Measurements from ENCODE around the gene EPB41L2. TPM values are rescaled to one million over a fixed set of nuclear protein-coding genes. Genes with fewer than 3 reads are reported as not detected.
"Not testable (repeated sequence)": the region's sequence is repeated elsewhere in the genome, so short reads cannot be mapped to it uniquely, and the experiment has no call there.

EPB41L2 gene
- total RNA-seq, 1 donor from 2014 or later = 30.8 TPM

DNA sequence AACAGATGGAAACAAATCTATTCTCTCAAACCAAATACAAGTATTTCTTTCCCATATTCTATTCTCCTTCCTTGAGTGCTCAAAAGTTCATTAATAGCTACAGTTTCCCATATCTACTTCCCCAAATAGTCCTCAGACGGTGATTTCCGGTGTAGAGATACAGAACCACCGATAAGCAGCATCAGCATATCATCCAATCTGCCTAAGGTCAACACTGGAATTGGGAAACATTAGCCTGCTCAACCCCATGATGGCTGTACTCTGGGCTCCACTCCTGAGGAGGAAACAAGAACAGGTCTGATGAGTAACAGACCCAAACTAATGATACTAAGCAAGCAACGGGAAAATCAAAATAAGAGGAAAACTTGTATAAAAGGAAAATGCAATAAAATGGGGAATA, 115.6 kb downstream of the EPB41L2 start:
- intact Hi-C loops (cut with micrococcal nuclease) = no loop called here

DNA sequence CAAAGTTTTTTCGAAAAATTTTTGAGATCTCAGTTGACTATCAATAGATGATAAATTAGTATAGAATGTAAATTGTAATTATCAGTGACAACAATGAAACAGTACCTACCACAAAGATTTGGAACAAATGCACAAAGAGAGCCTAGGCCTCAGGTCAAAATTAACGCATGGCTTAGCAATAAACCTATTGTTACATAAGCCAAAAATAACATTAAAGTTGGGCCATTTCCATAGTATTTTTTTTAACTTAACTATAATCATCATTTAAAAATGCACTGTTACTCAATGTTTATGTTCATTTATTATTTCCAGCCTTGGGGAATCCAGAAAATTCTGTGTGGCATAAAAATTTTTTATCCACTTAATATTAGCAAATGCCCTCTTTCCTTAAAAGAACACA, 117.0 kb downstream of the EPB41L2 start:
- intact Hi-C loops (cut with micrococcal nuclease) = no loop called here

DNA sequence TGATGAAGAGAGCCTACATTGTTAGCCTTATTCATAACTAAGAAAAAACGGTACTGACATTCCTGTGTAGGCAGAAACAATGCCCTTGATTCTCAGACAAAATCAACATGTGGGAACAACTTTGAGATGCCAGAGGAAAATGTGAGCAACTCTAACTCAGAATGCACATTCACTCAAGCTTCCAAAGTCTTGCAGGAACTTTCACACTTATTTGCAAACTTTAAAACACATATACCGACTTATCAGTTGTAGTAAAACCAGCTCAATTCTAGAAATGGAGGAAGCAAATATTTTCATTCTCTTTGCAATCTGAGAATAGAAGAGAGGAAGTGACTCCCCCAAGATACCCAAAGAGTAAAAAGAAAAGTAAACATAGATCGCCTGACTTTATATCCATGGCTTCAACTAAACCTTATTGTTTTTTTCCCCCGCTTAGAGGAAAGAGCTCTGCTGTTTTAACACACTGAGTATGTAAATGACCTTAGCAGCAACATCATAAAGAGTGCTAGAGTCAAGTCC, 117.6 kb downstream of the EPB41L2 start:
- intact Hi-C loops (cut with micrococcal nuclease) = no loop called here

DNA sequence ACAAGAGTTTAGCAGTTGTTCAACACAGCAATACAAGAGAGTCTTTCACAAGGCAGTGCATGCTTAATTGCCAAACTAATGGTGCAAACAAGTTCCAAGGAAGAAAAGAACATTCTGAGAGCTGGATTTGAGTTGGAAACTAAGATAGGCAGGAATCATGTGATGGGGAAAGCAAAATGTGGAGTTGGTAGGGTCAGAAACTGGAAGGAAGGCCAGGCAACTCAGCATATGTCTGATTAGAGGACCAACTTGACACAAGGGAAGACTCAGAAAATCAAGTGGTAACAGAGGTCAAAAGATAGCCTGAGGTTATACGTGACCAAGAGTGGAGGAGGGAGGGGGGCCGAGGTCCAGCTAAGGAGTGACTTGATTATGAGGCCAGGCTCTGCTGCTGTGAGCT, 118.6 kb downstream of the EPB41L2 start:
- intact Hi-C loops (cut with micrococcal nuclease) = no loop called here

- intact Hi-C loops (cut with micrococcal nuclease) = no loop called here
Observed at GRCh38 chr6:130943738-130944137, 119.3 kb downstream of the EPB41L2 start.

DNA sequence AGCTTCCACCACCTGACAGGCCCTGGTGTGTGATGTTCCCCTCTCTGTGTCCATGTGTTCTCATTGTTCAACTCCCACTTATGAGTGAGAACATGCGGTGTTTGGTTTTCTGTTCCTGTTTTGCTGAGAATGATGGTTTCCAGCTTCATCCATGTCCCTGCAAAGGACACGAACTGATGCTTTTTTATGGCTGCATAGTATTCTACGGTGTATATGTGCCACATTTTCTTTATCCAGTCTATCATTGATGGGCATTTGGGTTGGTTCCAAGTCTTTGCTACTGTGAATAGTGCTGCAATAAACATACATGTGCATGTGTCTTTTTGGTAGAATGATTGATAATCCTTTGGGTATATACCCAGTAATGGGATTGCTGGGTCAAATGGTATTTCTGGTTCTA, 120.3 kb downstream of the EPB41L2 start:
- intact Hi-C loops (cut with micrococcal nuclease) = not testable (repeated sequence)

GRCh38 chr6:130937942-130938604, 125.0 kb downstream of the EPB41L2 start:
- intact Hi-C loops (cut with micrococcal nuclease) = no loop called here

DNA sequence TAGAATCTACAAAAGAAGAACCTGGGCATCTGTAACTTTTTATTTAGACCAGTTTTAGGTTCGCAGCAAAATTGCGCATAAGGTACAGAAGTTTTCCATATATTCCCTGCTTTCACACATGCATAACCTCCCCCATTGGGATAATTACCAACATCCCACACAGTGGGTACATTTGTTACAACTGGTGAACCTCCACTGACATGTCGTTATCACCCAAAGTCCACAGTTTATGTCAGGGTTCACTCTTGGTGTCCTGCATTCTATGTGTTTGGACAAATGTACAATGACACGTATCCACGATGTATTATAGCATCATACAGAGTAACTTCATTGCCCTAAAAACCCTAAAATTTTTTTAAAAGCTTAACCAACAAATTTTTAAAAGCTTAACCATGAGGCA, 126.1 kb downstream of the EPB41L2 start:
- intact Hi-C loops (cut with micrococcal nuclease) = no loop called here

DNA sequence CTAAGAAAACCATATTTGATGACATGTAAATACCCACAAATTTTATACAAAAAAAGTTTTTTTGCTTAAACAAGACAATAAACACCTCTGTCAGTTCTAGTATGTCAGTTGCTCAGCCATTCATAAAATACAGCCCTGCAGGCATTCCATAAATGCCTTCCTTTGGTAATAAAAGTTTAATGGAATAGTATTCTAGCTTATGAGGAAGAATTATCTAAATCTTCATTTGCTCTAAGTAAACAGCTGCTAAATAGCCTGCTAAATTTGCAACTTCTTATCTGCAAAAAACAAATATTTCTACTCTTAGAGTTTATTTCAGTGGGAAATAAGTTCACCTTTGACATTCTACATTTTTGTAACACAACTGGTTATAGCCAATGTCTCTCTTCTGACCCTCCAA, 127.1 kb downstream of the EPB41L2 start:
- intact Hi-C loops (cut with micrococcal nuclease) = no loop called here

GRCh38 chr6:130934848-130935585, 128.0 kb downstream of the EPB41L2 start:
- intact Hi-C loops (cut with micrococcal nuclease) = no loop called here

GRCh38 chr6:130933712-130934200, 129.3 kb downstream of the EPB41L2 start:
- intact Hi-C loops (cut with micrococcal nuclease) = no loop called here

- intact Hi-C loops (cut with micrococcal nuclease) = no loop called here
Observed at GRCh38 chr6:130932921-130933320, 130.1 kb downstream of the EPB41L2 start.

GRCh38 chr6:130932438-130932837, 130.6 kb downstream of the EPB41L2 start:
- intact Hi-C loops (cut with micrococcal nuclease) = no loop called here

- intact Hi-C loops (cut with micrococcal nuclease) = no loop called here
Observed at GRCh38 chr6:130931683-130932082, 131.4 kb downstream of the EPB41L2 start.

DNA sequence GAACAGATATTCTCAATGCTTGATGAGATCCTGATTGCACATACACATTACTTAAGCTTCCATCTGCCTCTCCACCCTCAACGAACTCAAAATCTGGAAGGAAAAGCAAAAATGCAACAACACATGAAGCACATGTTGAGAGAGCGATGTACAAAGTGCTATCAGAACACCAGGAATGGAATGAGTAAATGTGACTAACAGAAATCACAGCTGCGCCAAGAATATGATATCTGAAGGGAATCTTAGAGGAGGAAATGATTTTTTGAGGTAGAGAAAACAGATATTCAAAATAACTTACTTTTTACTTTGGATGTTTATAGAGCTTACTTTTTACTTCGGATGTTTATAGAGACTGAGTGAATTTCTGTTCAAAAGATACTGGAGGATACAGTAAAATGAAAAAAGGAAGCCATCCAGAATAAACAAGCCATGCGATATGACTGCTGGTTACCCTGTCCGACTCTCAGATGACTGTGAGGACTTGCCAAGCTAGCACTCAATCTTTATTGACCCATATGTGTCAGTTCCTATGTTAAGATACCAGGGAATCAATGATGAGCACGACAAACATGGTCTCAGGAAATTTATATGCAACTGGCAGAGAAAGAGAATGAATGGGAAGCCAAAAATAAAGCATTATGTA, 133.9 kb downstream of the EPB41L2 start:
- intact Hi-C loops (cut with micrococcal nuclease) = no loop called here

DNA sequence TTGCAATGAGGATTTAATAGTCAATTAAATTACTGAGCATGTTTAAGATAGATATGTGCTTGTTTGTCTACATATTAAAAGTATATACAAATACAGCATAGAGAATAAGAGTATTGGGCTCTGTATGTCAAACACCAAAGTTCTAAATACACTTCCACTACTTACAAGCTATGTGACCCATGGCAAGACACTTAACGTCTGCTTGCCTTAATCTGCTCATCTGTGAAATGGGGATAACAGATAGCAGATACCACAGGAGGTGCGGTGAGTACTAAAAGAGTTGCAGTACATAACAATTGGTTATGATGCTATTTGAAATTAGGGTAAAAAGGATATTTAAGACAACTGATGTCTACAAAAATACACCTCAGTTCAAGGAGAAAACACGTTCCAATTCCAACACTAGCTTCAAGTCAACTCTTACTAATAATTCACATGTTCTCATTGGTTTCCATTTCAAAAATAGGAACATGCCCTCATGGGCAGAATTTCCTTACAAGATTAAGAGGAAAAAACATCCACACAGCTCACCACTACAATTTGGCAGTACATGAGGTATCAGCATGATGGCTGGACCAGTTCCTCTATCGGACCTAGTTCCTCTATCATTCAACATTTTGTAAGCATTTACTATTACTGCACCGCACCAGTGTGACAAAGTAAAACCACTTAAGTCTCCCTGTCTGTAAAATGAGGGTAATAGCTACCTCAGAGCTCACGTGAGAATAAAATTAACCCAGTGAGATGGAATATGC, 134.7 kb downstream of the EPB41L2 start:
- intact Hi-C loops (cut with micrococcal nuclease) = no loop called here

DNA sequence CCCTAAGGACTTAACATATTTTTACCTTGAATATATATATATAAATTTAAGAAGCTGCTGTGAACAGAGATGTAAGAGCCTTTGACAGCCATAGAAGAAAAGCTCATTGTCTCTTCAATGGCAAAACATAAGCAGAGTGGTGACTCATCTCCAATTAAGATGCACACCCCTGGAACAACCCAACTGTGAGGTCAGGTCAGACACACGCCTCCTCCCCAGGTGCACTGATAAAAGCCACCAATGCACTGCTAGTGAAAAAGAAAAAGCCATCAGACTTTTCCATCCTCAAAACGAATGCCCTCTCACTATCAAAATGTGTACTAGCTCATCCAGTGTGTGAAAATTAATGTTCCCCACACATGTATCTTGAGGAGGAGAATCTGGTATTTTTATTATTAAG, 135.7 kb downstream of the EPB41L2 start:
- intact Hi-C loops (cut with micrococcal nuclease) = no loop called here

DNA sequence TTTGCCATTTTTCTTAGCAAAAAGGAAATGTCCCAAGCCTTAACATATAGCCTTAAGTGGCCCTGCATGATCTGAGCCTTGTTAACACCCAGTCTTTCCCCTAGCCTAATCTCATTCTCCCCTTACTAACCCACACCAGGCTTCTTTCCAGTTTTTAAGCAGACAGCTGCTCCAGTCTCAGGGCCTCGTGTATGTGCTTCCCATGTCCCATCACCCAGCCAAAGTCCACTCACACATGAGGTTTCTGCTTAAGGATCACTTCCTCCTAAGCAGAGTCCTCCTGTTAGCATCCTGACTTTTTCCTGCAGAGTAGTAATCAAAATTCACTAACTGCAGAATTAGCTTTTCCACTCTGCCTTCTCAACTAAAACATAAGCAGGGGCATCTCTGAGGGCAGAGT, 139.7 kb downstream of the EPB41L2 start:
- intact Hi-C loops (cut with micrococcal nuclease) = no loop called here

DNA sequence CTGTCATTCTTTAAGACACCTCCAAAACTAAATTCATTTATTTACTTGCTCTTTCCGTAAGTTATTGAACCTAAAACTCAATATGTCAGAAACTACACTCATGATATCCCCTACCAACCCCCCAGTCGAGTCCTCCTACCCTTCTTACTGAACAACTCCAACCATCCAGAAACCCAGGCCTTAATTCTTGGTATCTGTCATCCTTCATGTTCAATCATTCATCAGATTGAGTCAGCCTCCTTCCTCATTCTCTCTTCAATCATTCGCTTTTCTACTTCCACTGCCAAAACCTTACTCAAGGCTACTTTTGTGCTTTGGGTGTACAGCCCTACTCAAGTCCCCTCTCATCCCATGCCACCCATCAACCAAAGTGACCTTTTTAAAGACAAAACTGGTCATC, 140.1 kb downstream of the EPB41L2 start:
- intact Hi-C loops (cut with micrococcal nuclease) = no loop called here

GRCh38 chr6:130920969-130921368, 142.1 kb downstream of the EPB41L2 start:
- intact Hi-C loops (cut with micrococcal nuclease) = no loop called here

GRCh38 chr6:130918171-130918570, 144.9 kb downstream of the EPB41L2 start:
- intact Hi-C loops (cut with micrococcal nuclease) = no loop called here
